Left lung (tissue), 14 donors: ENCODE data around the gene SLC35G6. TPM values are rescaled to one million over a fixed set of nuclear protein-coding genes. Genes with fewer than 3 reads are reported as not detected.
A peak's percentile ranks its signal among the peaks of the same experiment; 100 is the strongest.
"Not testable (repeated sequence)": the region's sequence is repeated elsewhere in the genome, so short reads cannot be mapped to it uniquely, and the experiment has no call there.

Experiments
- ATAC-seq: fragments of 200-7000 bp; cut with Tn5 transposase; one replicate; pipeline ENCODE4 v1.9.1; 2020; ENCODE audit warnings: moderate library complexity
- DNase-seq, 4 donors: peaks; one replicate each; pipeline ENCODE4 v3.0.0-alpha.2; 2013 to 2020
- H3K27ac ChIP-seq, 2 donors: fragments of 200-600 bp; sonication (generic) in 1 of 2; one replicate each; pipeline versions ENCODE4 v1.5.0 to v1.8.0; 2020 to 2021
- H3K27me3 ChIP-seq, 2 donors: fragments of 200-600 bp; sonication (generic) in 1 of 2; one replicate each; pipeline versions ENCODE4 v1.5.0 to v1.8.0; 2020 to 2021
- H3K36me3 ChIP-seq, 2 donors: fragments of 200-600 bp; sonication (generic) in 1 of 2; one replicate each; pipeline versions ENCODE4 v1.5.0 to v1.8.0; 2020 to 2021
- H3K4me1 ChIP-seq, 2 donors: fragments of 200-600 bp; one replicate each; pipeline ENCODE4 v1.8.0; 2021
- H3K4me3 ChIP-seq, 2 donors: fragments of 200-600 bp; sonication (generic) in 1 of 2; one replicate each; pipeline versions ENCODE4 v1.5.0 to v1.8.0; 2020 to 2021; ENCODE audit warnings: mild to moderate bottlenecking in 1 of 2
- H3K9me3 ChIP-seq, 2 donors: fragments of 200-600 bp; sonication (generic) in 1 of 2; one replicate each; pipeline versions ENCODE4 v1.5.0 to v1.8.0; 2020 to 2021
- intact Hi-C, 2 donors: fragments of 100-400 bp; cut with DNase I; formaldehyde crosslinking; loops; one replicate each; pipeline versions ENCODE4 v1.11.2 to v1.14.2; 2022
- long read RNA-seq, 12 donors: library from polyadenylated mRNA in 2 of 12; unstranded in 2 of 12; transcript quantifications; one replicate each; pipeline ENCODE4 v2.0.0 and lab custom pipeline, GENCODE V29; 2019 to 2026
- polyA plus RNA-seq, 6 donors: library from polyadenylated mRNA; unstranded; fragments of 120-200 nt; gene quantifications; one replicate each; pipeline ENCODE4 v1.2.1, GENCODE V29; 2013; ENCODE audit not compliant: insufficient read length in 6 of 6
- total RNA-seq, 2 donors: library from RNA; stranded (reverse); fragmentation: NEBNext Ultra II Directional; extraction: Animal tissue kit (Norgen Biotek cat#: 25700); gene quantifications; one replicate each; pipeline ENCODE4 v1.2.1, GENCODE V29; 2021
- TF ChIP-seq, protein P1 (sequence below), 2 donors: fragments of 200-600 bp; sonication (generic) in 1 of 2; IDR thresholded peaks; one replicate each; pipeline versions ENCODE4 v1.5.0 to v1.8.0; 2021; ENCODE audit warnings: antibody characterized with exemption in 2 of 2
- donor health status: DM: no; HTN: yes; CAD: no.
- donor health status: DM: no; HTN: no; CAD: no.

Gene SLC35G6
- not detected for total RNA-seq
- polyA plus RNA-seq = under 1 TPM; 0.17 to 0.35 (median 0.35) TPM
- long read RNA-seq, donor 1 = 0 reads
- long read RNA-seq, donor 2 = 0 reads
- long read RNA-seq, donor 3 = 0 reads
- long read RNA-seq, donor 4 = 0 reads
- long read RNA-seq, donor 5 = 0 reads
- long read RNA-seq, donor 6 = 0 reads
- long read RNA-seq, donor 7 = 0 reads
- long read RNA-seq, donor 8 = 0 reads
- long read RNA-seq, donor 9 = 0 reads
- long read RNA-seq, donor 10 = 0 reads
- long read RNA-seq, donor 11 = 0 reads
- long read RNA-seq, donor 12, partial matches to known transcripts = 0 of 8 reads
- long read RNA-seq, donor 12, other reads (novel, unspliced or antisense) = 8 of 8 reads

DNA sequence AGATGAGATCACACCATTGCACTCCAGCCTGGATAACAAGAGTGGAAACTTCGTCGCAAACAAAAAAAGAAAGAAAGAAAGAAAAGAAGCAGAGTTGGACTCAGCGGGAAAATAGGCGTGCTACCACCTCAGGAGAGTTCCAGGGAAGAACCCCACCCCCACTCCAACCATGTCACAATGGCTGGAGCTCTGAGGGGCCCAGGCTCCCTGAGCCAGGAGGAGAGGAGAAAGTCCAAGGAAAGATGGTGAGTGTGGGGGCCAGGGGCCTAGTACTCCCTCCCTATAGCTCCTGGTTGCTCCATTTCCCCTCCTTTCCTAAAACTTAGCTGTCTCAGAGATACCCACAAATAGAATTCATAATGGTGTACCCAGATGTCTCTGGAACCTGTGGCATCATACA, at the start of gene SLC35G6:
TSS of gene SLC35G6 (plus strand) at position 172 of the 400 bp plus-strand sequence. CDS start at position 243, 71 bp downstream.
- H3K36me3 ChIP-seq, intact Hi-C loops, H3K9me3 ChIP-seq, ATAC-seq, H3K27me3 ChIP-seq: not testable (repeated sequence)
- peak within 1 kb of the TSS; percentile 93 to 100 for H3K27ac ChIP-seq
- peak within 1 kb of the TSS in 1 of 2 donors; percentile 86 for H3K4me3 ChIP-seq
- H3K4me1 ChIP-seq = peaks cover 28 to 56% of the 10 kb centered on the region in 2 donors
- DNase-seq = peak in 1 of 4 donors; percentile 21

- no peak for ATAC-seq
- intact Hi-C loops = loop anchor here in 1 of 2 donors (10.0 kb wide), 1 partner anchor 77 kb away; the partner anchor contains the start of genes KCTD11 and TMEM95
- Histone ChIP-seq H3K27me3 (no peaks in the 10 kb centered on the region), H3K9me3 (no peaks in the 10 kb centered on the region), H3K4me3 (no peak overlapping the region), H3K4me1 (peaks cover 10 to 23% of the 10 kb centered on the region in 2 donors), H3K27ac (no peak overlapping the region), H3K36me3 (no peaks in the 10 kb centered on the region)
- peak in 1 of 4 donors; percentile 40 for DNase-seq
- TF ChIP-seq, protein P1, sequence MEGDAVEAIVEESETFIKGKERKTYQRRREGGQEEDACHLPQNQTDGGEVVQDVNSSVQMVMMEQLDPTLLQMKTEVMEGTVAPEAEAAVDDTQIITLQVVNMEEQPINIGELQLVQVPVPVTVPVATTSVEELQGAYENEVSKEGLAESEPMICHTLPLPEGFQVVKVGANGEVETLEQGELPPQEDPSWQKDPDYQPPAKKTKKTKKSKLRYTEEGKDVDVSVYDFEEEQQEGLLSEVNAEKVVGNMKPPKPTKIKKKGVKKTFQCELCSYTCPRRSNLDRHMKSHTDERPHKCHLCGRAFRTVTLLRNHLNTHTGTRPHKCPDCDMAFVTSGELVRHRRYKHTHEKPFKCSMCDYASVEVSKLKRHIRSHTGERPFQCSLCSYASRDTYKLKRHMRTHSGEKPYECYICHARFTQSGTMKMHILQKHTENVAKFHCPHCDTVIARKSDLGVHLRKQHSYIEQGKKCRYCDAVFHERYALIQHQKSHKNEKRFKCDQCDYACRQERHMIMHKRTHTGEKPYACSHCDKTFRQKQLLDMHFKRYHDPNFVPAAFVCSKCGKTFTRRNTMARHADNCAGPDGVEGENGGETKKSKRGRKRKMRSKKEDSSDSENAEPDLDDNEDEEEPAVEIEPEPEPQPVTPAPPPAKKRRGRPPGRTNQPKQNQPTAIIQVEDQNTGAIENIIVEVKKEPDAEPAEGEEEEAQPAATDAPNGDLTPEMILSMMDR (IDR thresholded peaks at IDR 0.05) = no peak
These were observed 49.0 kb upstream of the SLC35G6 start for GRCh38 chr17:7432296-7432695.

- Histone ChIP-seq H3K9me3 (no peaks in the 10 kb centered on the region), H3K36me3 (no peaks in the 10 kb centered on the region), H3K4me1 (peaks cover 28 to 59% of the 10 kb centered on the region in 2 donors), H3K4me3 (peak overlapping the region; percentile 35 to 72), H3K27me3 (peaks cover 17 to 30% of the 10 kb centered on the region in 2 donors), H3K27ac (peak overlapping the region; percentile 61 to 89)
- TF ChIP-seq, protein P1 (IDR thresholded peaks at IDR 0.05) = no peak
- intact Hi-C loops = loop anchor here in 1 of 2 donors (10.0 kb wide), 1 partner anchor 81 kb away; the partner anchor contains the start of genes KCTD11 and TMEM95
- DNase-seq (peak in 2 of 4 donors; percentile 69 to 89), ATAC-seq (peak; percentile 42)
These were observed 45.3 kb upstream of the SLC35G6 start for GRCh38 chr17:7435676-7436555.

GRCh38 chr17:7436556-7437368, 44.5 kb upstream of the SLC35G6 start:
- H3K27me3 ChIP-seq = peaks cover 17 to 38% of the 10 kb centered on the region in 2 donors

More at GRCh38 chr17:7436556-7437368, 44.5 kb upstream of the SLC35G6 start:
- DNase-seq (peak; percentile 67 to 98 (median 86)), ATAC-seq (peak; percentile 83)
- H3K36me3 ChIP-seq = no peaks in the 10 kb centered on the region
- H3K9me3 ChIP-seq = no peaks in the 10 kb centered on the region
- TF ChIP-seq, protein P1 (IDR thresholded peaks at IDR 0.05) = peak; percentile 80 to 81
- H3K4me1 ChIP-seq = peaks cover 28 to 59% of the 10 kb centered on the region in 2 donors
- H3K4me3 ChIP-seq = peak overlapping the region; percentile 35 to 72
- intact Hi-C loops = loop anchor here in 1 of 2 donors (10.0 kb wide), 1 partner anchor 82 kb away; the partner anchor contains the start of genes KCTD11 and TMEM95
- H3K27ac ChIP-seq = peak overlapping the region; percentile 61 to 89
